Neural cell (in vitro differentiated cells): ENCODE data around the gene GPC3.

Experiments
- EP300 ChIP-seq: fragments of 450-650 bp; conservative IDR thresholded peaks from 2 replicates; pipeline ENCODE4 v1.6.1; 2014; ENCODE audit warnings: antibody characterized with exemption, mild to moderate bottlenecking, moderate library complexity; ENCODE audit not compliant: poor library complexity, severe bottlenecking
- EZH2 ChIP-seq: fragments of 200-600, 300-800 bp; shearing (Covaris generic), sonication (generic); IDR thresholded peaks from 2 replicates; pipeline ENCODE4 v1.6.1; 2014; ENCODE audit warnings: antibody characterized with exemption, low read length, borderline replicate concordance, mild to moderate bottlenecking; ENCODE audit not compliant: insufficient read depth, poor library complexity, severe bottlenecking
- MXI1 ChIP-seq: fragments of 450-650 bp; conservative IDR thresholded peaks from 2 replicates; pipeline ENCODE4 v1.6.1; 2014; ENCODE audit warnings: antibody characterized with exemption, mild to moderate bottlenecking; ENCODE audit not compliant: poor library complexity, severe bottlenecking
- POLR2AphosphoS5 ChIP-seq: IDR thresholded peaks from 2 replicates; pipeline ENCODE4 v1.6.1; 2012
- RAD21 ChIP-seq: fragments of 450-650 bp; conservative IDR thresholded peaks from 2 replicates; pipeline ENCODE4 v1.6.1; 2014; ENCODE audit warnings: antibody characterized with exemption, mild to moderate bottlenecking, moderate library complexity
- REST ChIP-seq: IDR thresholded peaks from 2 replicates; pipeline ENCODE4 v1.6.1; 2012; ENCODE audit warnings: borderline replicate concordance
- TAF1 ChIP-seq: IDR thresholded peaks from 2 replicates; pipeline ENCODE4 v1.6.1; 2012; ENCODE audit warnings: low read depth
- TF ChIP-seq, protein P1 (sequence below): fragments of 450-650 bp; IDR thresholded peaks from 2 replicates; pipeline ENCODE4 v1.5.1; 2014; ENCODE audit warnings: antibody characterized with exemption, mild to moderate bottlenecking, moderate library complexity; ENCODE audit not compliant: poor library complexity, severe bottlenecking

DNA sequence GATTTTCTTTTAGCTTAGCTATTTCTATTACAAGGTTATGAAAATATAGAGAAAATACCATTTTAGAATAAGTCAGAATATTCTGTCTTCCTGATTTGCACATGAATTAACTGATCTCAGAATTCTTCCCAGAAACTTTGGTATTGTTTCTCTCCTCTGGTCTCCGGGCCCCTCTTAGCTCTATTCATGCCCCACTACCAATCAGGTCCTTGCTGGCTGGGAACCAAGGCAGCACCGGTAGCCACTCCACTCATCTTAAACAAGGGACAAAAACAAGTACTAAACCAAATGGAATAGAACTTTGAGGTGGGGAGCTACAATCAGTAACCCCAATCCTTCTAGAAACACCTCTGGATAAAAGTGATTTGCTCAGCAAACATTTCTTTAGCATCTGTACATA is 64.3 kb downstream of the GPC3 start:
- TF ChIP-seq, protein P1, sequence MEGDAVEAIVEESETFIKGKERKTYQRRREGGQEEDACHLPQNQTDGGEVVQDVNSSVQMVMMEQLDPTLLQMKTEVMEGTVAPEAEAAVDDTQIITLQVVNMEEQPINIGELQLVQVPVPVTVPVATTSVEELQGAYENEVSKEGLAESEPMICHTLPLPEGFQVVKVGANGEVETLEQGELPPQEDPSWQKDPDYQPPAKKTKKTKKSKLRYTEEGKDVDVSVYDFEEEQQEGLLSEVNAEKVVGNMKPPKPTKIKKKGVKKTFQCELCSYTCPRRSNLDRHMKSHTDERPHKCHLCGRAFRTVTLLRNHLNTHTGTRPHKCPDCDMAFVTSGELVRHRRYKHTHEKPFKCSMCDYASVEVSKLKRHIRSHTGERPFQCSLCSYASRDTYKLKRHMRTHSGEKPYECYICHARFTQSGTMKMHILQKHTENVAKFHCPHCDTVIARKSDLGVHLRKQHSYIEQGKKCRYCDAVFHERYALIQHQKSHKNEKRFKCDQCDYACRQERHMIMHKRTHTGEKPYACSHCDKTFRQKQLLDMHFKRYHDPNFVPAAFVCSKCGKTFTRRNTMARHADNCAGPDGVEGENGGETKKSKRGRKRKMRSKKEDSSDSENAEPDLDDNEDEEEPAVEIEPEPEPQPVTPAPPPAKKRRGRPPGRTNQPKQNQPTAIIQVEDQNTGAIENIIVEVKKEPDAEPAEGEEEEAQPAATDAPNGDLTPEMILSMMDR: no peak
- TF ChIP-seq RAD21: no peak
- no peak for TF ChIP-seq EZH2
- TF ChIP-seq EP300: no peak
- no peak for TF ChIP-seq POLR2AphosphoS5
- no peak for TF ChIP-seq TAF1
- TF ChIP-seq MXI1: no peak
- TF ChIP-seq REST: no peak
